Measurements from ENCODE around the gene ANO2. TPM values are rescaled to one million over a fixed set of nuclear protein-coding genes. Genes with fewer than 3 reads are reported as not detected.

Gene ANO2
- total RNA-seq, 2 experiments from 2014 or later, result not detected

DNA sequence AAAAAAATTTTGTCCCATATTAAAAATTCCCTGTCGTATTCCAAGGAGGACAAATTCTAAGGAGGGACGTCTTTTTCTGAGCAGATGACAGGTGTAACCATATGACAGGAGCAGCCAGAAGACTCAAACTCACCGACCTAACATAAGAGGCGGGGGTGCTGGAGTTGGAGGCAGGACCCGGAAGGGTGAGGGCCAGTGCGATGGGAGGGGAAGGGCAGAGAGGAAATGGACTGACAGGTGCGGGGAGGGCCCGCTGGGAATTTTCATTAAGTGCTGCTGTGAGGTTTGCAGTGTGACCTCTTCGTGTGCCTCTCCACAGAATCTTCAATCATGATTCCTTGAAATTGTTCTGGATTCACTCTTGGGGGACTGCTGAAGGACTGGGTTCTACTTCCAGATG lies 323.7 kb downstream of the ANO2 start:
- ATAC-seq, result no peak
- H3K27ac Mint-ChIP-seq, result no peak overlapping the region
- H3K9me3 Mint-ChIP-seq, result no peaks in the 10 kb centered on the region
- H3K36me3 Mint-ChIP-seq (ENCODE audit: low read depth), result no peaks in the 10 kb centered on the region
- peaks cover 2% of the 10 kb centered on the region for H3K27me3 Mint-ChIP-seq
- TF ChIP-seq, protein P1, sequence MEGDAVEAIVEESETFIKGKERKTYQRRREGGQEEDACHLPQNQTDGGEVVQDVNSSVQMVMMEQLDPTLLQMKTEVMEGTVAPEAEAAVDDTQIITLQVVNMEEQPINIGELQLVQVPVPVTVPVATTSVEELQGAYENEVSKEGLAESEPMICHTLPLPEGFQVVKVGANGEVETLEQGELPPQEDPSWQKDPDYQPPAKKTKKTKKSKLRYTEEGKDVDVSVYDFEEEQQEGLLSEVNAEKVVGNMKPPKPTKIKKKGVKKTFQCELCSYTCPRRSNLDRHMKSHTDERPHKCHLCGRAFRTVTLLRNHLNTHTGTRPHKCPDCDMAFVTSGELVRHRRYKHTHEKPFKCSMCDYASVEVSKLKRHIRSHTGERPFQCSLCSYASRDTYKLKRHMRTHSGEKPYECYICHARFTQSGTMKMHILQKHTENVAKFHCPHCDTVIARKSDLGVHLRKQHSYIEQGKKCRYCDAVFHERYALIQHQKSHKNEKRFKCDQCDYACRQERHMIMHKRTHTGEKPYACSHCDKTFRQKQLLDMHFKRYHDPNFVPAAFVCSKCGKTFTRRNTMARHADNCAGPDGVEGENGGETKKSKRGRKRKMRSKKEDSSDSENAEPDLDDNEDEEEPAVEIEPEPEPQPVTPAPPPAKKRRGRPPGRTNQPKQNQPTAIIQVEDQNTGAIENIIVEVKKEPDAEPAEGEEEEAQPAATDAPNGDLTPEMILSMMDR (IDR thresholded peaks at IDR 0.05), result no peak
- ChIA-PET POLR2A (no interaction called here), CTCF (no interaction called here)
- no peaks in the 10 kb centered on the region for H3K4me1 Mint-ChIP-seq (ENCODE audit: low read depth)
- H3K4me3 Mint-ChIP-seq, result no peak overlapping the region
- DNase-seq, result no peak
- intact Hi-C loops (cut with micrococcal nuclease), result no loop called here

DNA sequence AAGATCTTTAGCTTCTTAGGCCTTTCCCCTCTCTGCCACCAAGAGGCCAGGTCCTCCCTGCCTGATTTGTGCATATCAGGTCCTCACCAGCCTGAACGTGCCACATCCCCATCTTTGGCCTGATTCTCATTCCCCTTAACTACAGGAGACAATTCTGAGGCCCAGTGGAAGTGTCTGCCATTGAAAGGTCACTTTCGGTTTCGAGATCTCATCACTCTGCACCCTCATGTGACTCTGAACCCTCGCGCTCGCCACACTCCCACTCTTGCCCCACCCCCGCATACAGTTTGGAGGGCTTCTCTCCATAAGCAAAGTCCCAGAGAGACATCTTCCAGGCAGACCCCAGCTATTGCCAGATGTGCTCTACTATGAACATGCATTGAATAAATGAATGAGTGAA lies 324.2 kb downstream of the ANO2 start:
- H3K27me3 Mint-ChIP-seq, result peaks cover 2% of the 10 kb centered on the region
- DNase-seq (no peak), ATAC-seq (no peak)
- no peak overlapping the region for H3K27ac Mint-ChIP-seq
- no peaks in the 10 kb centered on the region for H3K36me3 Mint-ChIP-seq (ENCODE audit: low read depth)
- H3K4me3 Mint-ChIP-seq, result no peak overlapping the region
- CTCF ChIA-PET, result no interaction called here
- POLR2A ChIA-PET, result no interaction called here
- no peaks in the 10 kb centered on the region for H3K4me1 Mint-ChIP-seq (ENCODE audit: low read depth)
- TF ChIP-seq, protein P1 (IDR thresholded peaks at IDR 0.05), result no peak
- H3K9me3 Mint-ChIP-seq, result no peaks in the 10 kb centered on the region
- intact Hi-C loops (cut with micrococcal nuclease), result no loop called here

DNA sequence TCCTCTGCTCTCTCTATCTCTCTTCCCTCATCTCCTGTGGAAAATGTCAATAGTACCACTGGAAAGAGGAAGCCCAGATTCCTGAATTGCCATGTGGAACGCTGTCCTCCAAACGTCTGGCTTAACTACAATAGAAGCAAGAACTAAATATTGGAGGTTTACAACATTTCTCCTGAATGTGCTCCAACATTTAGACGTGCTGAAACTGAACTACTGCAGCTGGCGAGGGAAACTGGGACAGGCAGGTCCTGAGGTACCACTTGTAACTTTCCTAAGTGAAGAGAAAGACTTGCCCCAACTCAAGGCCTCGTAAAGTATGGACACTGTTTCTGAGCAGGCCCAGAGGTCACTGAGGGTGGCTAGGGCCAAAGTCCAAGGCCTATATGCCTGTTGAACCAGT lies 325.4 kb downstream of the ANO2 start:
- TF ChIP-seq, protein P1 (IDR thresholded peaks at IDR 0.05), result no peak

DNA sequence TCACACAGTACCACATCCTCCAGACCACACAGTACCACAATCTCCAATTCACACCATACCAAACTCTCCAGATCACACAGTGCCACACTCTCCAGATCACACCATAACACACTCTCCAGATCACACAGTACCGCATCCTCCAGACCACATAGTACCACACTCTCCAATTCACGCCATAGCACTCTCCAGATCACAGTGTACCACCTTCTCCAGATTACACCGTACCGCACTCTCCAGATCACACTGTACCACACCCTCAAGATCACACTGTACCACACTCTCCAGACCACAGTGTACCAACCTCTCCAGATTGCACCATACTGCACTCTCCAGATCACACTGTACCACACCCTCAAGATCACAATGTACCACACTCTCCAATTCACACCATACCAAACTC lies 328.2 kb downstream of the ANO2 start:
- H3K9me3 Mint-ChIP-seq, result no peaks in the 10 kb centered on the region
- intact Hi-C loops (cut with micrococcal nuclease), result no loop called here
- no peaks in the 10 kb centered on the region for H3K36me3 Mint-ChIP-seq (ENCODE audit: low read depth)
- ATAC-seq (no peak), DNase-seq (no peak)
- H3K4me3 Mint-ChIP-seq, result no peak overlapping the region
- ChIA-PET POLR2A (no interaction called here), CTCF (no interaction called here)
- H3K4me1 Mint-ChIP-seq (ENCODE audit: low read depth), result no peaks in the 10 kb centered on the region
- no peak overlapping the region for H3K27ac Mint-ChIP-seq
- TF ChIP-seq, protein P1 (IDR thresholded peaks at IDR 0.05), result no peak
- peaks cover 3% of the 10 kb centered on the region for H3K27me3 Mint-ChIP-seq

More for the DNA sequence above, 325.4 kb downstream of the ANO2 start:
- ATAC-seq (no peak), DNase-seq (no peak)
- intact Hi-C loops (cut with micrococcal nuclease), result no loop called here
- ChIA-PET POLR2A (no interaction called here), CTCF (no interaction called here)
- Mint-ChIP-seq H3K9me3 (no peaks in the 10 kb centered on the region), H3K4me1 (ENCODE audit: low read depth) (no peaks in the 10 kb centered on the region), H3K36me3 (ENCODE audit: low read depth) (no peaks in the 10 kb centered on the region), H3K27me3 (peaks cover 2% of the 10 kb centered on the region), H3K4me3 (no peak overlapping the region), H3K27ac (no peak overlapping the region)

DNA sequence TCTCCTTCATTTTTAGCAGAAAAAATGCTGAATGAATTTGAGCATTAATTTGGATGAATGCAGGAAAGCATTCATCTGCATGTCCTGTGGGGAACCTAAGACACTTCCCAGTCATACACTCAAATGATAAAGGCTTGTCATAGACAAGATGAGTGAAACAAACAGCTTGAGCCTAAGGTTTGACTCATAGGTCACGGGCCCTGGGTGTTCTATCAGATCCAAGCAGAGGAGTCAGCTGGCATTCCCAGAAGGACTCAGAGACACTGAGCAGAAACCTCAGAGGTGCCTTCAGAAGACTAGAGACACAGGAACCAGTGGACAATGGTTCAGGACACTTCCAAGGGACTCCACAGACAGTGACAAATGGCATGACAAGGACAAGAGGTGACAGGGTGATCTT lies 329.3 kb downstream of the ANO2 start:
- no peaks in the 10 kb centered on the region for H3K9me3 Mint-ChIP-seq

More for the DNA sequence above, 329.3 kb downstream of the ANO2 start:
- POLR2A ChIA-PET, result no interaction called here
- no peak overlapping the region for H3K4me3 Mint-ChIP-seq
- H3K27ac Mint-ChIP-seq, result no peak overlapping the region
- intact Hi-C loops (cut with micrococcal nuclease), result no loop called here
- ATAC-seq (no peak), DNase-seq (no peak)
- H3K36me3 Mint-ChIP-seq (ENCODE audit: low read depth), result no peaks in the 10 kb centered on the region
- TF ChIP-seq, protein P1 (IDR thresholded peaks at IDR 0.05), result no peak
- H3K4me1 Mint-ChIP-seq (ENCODE audit: low read depth), result no peaks in the 10 kb centered on the region
- CTCF ChIA-PET, result no interaction called here
- peaks cover 3% of the 10 kb centered on the region for H3K27me3 Mint-ChIP-seq

All from activated CD8-positive, alpha-beta T cell treated with anti-CD3 and anti-CD28 coated beads for 36 hours (primary cell).